ENCODE results near the gene RNF151. TPM values are rescaled to one million over a fixed set of nuclear protein-coding genes. Genes with fewer than 3 reads are reported as not detected.
A peak's percentile ranks its signal among the peaks of the same experiment; 100 is the strongest.

The RNF151 gene
- total and polyA plus RNA-seq, 2 donors from 2014 or later: not detected

GRCh38 chr16:1942810-1943726 lies 23.6 kb upstream of the RNF151 start, which contains the start of gene MSRB1:
MSRB1 (minus strand) TSS chr16:1943199; CDS start chr16:1943156, 43 bp downstream.
- peaks cover 0 to 10% (median 0%) of the 10 kb centered on the region in 3 donors for H3K4me1 ChIP-seq (ENCODE audit: control insufficient read depth in 2 of 3, insufficient read depth in 2 of 3, low read depth in 1 of 3, low read length in 3 of 3)
- TF ChIP-seq CTCF (IDR thresholded peaks at IDR 0.05; ENCODE audit: borderline replicate concordance, extremely low read depth, insufficient read depth): no peak
- DNase-seq (peak; percentile 100), FAIRE-seq (peak; percentile 94)
- peak within 1 kb of the TSS; percentile 33 to 74 (median 63) for H3K9ac ChIP-seq (ENCODE audit: low read length in 3 of 3)
- H3K36me3 ChIP-seq (ENCODE audit: control insufficient read depth in 2 of 3, insufficient read depth in 3 of 3, low read length in 3 of 3): peaks cover 0 to 7% (median 3%) of the 10 kb centered on the region in 3 donors
- intact Hi-C loops (cut with DNase I): no loop called here
- peak within 1 kb of the TSS; percentile 61 to 86 (median 71) for H3K4me3 ChIP-seq (ENCODE audit: low read length in 3 of 3)
- peak within 1 kb of the TSS; percentile 76 to 81 for H3K27ac ChIP-seq (ENCODE audit: low read depth in 2 of 2, low read length in 2 of 2)
- H3K9me3 ChIP-seq (ENCODE audit: control insufficient read depth in 2 of 3, insufficient read depth in 1 of 3, low read length in 3 of 3): no peaks in the 10 kb centered on the region
- H3K27me3 ChIP-seq (ENCODE audit: control insufficient read depth, insufficient read depth, low read length): no peaks in the 10 kb centered on the region

- no peak overlapping the region for H3K4me3 ChIP-seq (ENCODE audit: low read length in 3 of 3)
- FAIRE-seq (no peak), DNase-seq (no peak)
- no peaks in the 10 kb centered on the region for H3K36me3 ChIP-seq (ENCODE audit: control insufficient read depth in 2 of 3, insufficient read depth in 3 of 3, low read length in 3 of 3)
- H3K27me3 ChIP-seq (ENCODE audit: control insufficient read depth, insufficient read depth, low read length): no peaks in the 10 kb centered on the region
- peaks cover 0 to 10% (median 0%) of the 10 kb centered on the region in 3 donors for H3K4me1 ChIP-seq (ENCODE audit: control insufficient read depth in 2 of 3, insufficient read depth in 2 of 3, low read depth in 1 of 3, low read length in 3 of 3)
- no peak for TF ChIP-seq CTCF (IDR thresholded peaks at IDR 0.05; ENCODE audit: borderline replicate concordance, extremely low read depth, insufficient read depth)
- no peak overlapping the region for H3K27ac ChIP-seq (ENCODE audit: low read depth in 2 of 2, low read length in 2 of 2)
- no peak overlapping the region for H3K9ac ChIP-seq (ENCODE audit: low read length in 3 of 3)
- H3K9me3 ChIP-seq (ENCODE audit: control insufficient read depth in 2 of 3, insufficient read depth in 1 of 3, low read length in 3 of 3): no peaks in the 10 kb centered on the region
- intact Hi-C loops (cut with DNase I): no loop called here
Measured at GRCh38 chr16:1944612-1945199, 21.9 kb upstream of the RNF151 start.

GRCh38 chr16:1945559-1946391 lies 20.9 kb upstream of the RNF151 start:
- Histone ChIP-seq H3K27me3 (ENCODE audit: control insufficient read depth, insufficient read depth, low read length) (no peaks in the 10 kb centered on the region), H3K9me3 (ENCODE audit: control insufficient read depth in 2 of 3, insufficient read depth in 1 of 3, low read length in 3 of 3) (no peaks in the 10 kb centered on the region), H3K27ac (ENCODE audit: low read depth in 2 of 2, low read length in 2 of 2) (no peak overlapping the region), H3K4me3 (ENCODE audit: low read length in 3 of 3) (no peak overlapping the region), H3K9ac (ENCODE audit: low read length in 3 of 3) (no peak overlapping the region), H3K4me1 (ENCODE audit: control insufficient read depth in 2 of 3, insufficient read depth in 2 of 3, low read depth in 1 of 3, low read length in 3 of 3) (peaks cover 0 to 8% (median 0%) of the 10 kb centered on the region in 3 donors), H3K36me3 (ENCODE audit: control insufficient read depth in 2 of 3, insufficient read depth in 3 of 3, low read length in 3 of 3) (no peaks in the 10 kb centered on the region)
- FAIRE-seq (no peak), DNase-seq (no peak)
- intact Hi-C loops (cut with DNase I): no loop called here
- no peak for TF ChIP-seq CTCF (IDR thresholded peaks at IDR 0.05; ENCODE audit: borderline replicate concordance, extremely low read depth, insufficient read depth)
